Stomach smooth muscle (tissue), 2 donors: ENCODE results near the gene PCDHB7.
"Not testable (repeated sequence)": the region's sequence is repeated elsewhere in the genome, so short reads cannot be mapped to it uniquely, and the experiment has no call there.

Experiments
- H3K27ac ChIP-seq: one replicate; pipeline ENCODE4 v1.7.0; 2013; ENCODE audit warnings: mild to moderate bottlenecking, low read length, inconsistent platforms
- H3K27me3 ChIP-seq, 2 donors: one replicate each; pipeline ENCODE4 v1.7.0; 2013; ENCODE audit warnings: low read length in 2 of 2; ENCODE audit not compliant: insufficient read depth in 2 of 2, control insufficient read depth in 1 of 2
- H3K36me3 ChIP-seq, 2 donors: one replicate each; pipeline ENCODE4 v1.7.0; 2013; ENCODE audit warnings: low read length in 2 of 2; ENCODE audit not compliant: control insufficient read depth in 2 of 2, insufficient read depth in 2 of 2
- H3K4me1 ChIP-seq: one replicate; pipeline ENCODE4 v1.7.0; 2013; ENCODE audit warnings: low read length; ENCODE audit not compliant: control insufficient read depth, insufficient read depth
- H3K4me3 ChIP-seq, 2 donors: one replicate each; pipeline ENCODE4 v1.7.0; 2013; ENCODE audit warnings: low read length in 2 of 2
- H3K9ac ChIP-seq, 2 donors: one replicate each; pipeline ENCODE4 v1.7.0; 2013; ENCODE audit warnings: low read length in 2 of 2, mild to moderate bottlenecking in 1 of 2
- H3K9me3 ChIP-seq, 2 donors: one replicate each; pipeline ENCODE4 v1.7.0; 2013; ENCODE audit warnings: low read length in 2 of 2; ENCODE audit not compliant: control insufficient read depth in 2 of 2
- donor health status: healthy.
- donor health status: Pancreatic carcinoma.

Gene PCDHB7

DNA sequence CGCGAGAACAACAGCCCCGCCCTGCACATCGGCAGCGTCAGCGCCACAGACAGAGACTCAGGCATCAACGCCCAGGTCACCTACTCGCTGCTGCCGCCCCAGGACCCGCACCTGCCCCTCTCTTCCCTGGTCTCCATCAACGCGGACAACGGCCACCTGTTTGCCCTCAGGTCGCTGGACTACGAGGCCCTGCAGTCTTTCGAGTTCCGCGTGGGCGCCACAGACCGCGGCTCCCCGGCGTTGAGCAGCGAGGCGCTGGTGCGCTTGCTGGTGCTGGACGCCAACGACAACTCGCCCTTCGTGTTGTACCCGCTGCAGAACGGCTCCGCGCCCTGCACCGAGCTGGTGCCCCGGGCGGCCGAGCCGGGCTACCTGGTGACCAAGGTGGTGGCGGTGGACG lies 20.8 kb upstream of the PCDHB7 start:
- not testable (repeated sequence) for H3K27ac ChIP-seq, H3K4me1 ChIP-seq, H3K4me3 ChIP-seq, H3K27me3 ChIP-seq, H3K9ac ChIP-seq, H3K36me3 ChIP-seq
- H3K9me3 ChIP-seq = peaks cover 20 to 34% of the 10 kb centered on the region in 2 donors

DNA sequence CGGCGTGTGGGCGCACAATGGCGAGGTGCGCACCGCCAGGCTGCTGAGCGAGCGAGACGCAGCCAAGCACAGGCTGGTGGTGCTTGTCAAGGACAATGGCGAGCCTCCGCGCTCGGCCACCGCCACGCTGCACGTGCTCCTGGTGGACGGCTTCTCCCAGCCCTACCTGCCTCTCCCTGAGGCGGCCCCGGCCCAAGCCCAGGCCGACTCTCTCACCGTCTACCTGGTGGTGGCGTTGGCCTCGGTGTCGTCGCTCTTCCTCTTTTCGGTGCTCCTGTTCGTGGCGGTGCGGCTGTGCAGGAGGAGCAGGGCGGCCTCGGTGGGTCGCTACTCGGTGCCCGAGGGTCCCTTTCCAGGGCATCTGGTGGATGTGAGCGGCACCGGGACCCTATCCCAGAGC lies 20.3 kb upstream of the PCDHB7 start:
- not testable (repeated sequence) for H3K9ac ChIP-seq, H3K27ac ChIP-seq, H3K36me3 ChIP-seq, H3K4me3 ChIP-seq, H3K4me1 ChIP-seq, H3K27me3 ChIP-seq
- peaks cover 23 to 39% of the 10 kb centered on the region in 2 donors for H3K9me3 ChIP-seq

DNA sequence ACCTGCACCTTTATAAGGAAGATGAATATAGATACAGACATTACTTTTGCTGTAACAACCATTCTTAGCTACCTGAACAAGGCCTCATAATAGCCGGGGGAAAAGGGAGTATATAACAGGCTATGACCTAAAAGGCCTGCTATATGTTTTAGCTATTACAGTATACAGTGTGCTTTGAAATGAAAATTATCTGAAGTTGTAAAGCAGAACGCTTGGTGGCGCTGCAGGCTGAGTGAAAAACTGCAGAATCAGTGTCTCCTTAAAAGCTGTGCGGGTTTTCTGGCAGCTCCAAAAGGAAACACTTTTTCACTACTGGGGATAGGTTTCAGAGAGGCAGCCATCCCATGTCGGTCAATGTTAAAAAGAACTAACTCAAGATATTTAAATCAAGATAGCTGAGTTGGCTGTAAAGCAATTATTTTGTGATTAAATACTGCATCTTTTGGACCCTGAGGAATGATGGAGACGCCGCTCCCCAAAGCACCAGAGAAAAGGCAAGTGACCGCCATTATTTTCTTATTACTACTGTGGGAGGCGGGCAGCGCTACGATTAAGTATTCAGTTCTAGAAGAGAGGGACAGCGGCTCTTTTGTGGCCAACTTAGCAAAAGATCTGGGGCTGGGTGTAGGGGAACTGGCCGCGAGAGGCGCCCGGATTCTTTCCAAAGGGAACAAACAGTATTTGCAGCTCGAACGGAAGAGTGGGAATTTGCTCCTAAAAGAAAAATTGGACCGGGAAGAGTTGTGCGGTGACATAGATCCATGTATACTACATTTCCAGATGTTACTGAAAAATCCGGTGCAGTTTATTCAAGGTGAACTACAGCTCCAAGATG lies 16.7 kb upstream of the PCDHB7 start:
- peaks cover 25 to 35% of the 10 kb centered on the region in 2 donors for H3K9me3 ChIP-seq
- peaks cover 2 to 3% of the 10 kb centered on the region in 2 donors for H3K27me3 ChIP-seq
- no peaks in the 10 kb centered on the region for H3K4me1 ChIP-seq
- no peak overlapping the region for H3K27ac ChIP-seq
- no peak overlapping the region for H3K9ac ChIP-seq
- no peak overlapping the region for H3K4me3 ChIP-seq
- H3K36me3 ChIP-seq = no peaks in the 10 kb centered on the region

DNA sequence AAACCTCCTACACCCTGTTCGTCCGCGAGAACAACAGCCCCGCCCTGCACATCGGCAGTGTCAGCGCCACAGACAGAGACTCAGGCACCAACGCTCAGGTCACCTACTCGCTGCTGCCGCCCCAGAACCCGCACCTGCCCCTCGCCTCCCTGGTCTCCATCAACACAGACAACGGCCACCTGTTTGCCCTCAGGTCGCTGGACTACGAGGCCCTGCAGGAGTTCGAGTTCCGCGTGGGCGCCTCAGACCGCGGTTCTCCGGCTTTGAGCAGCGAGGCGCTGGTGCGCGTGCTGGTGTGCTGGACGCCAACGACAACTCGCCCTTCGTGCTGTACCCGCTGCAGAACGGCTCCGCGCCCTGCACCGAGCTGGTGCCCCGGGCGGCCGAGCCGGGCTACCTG lies 15.1 kb upstream of the PCDHB7 start:
- H3K4me1 ChIP-seq, H3K27me3 ChIP-seq, H3K9ac ChIP-seq, H3K4me3 ChIP-seq, H3K27ac ChIP-seq, H3K36me3 ChIP-seq: not testable (repeated sequence)
- H3K9me3 ChIP-seq = peaks cover 22 to 26% of the 10 kb centered on the region in 2 donors

DNA sequence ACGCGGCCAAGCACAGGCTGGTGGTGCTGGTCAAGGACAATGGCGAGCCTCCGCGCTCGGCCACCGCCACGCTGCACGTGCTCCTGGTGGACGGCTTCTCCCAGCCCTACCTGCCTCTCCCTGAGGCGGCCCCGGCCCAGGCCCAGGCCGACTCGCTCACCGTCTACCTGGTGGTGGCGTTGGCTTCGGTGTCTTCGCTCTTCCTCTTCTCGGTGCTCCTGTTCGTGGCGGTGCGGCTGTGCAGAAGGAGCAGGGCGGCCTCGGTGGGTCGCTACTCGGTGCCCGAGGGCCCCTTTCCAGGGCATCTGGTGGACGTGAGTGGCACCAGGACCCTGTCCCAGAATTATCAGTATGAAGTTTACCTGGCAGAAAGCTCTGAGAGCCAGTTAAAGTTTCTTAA lies 14.5 kb upstream of the PCDHB7 start:
- not testable (repeated sequence) for H3K4me3 ChIP-seq, H3K9ac ChIP-seq, H3K4me1 ChIP-seq, H3K27ac ChIP-seq, H3K36me3 ChIP-seq, H3K27me3 ChIP-seq
- peaks cover 23 to 29% of the 10 kb centered on the region in 2 donors for H3K9me3 ChIP-seq

DNA sequence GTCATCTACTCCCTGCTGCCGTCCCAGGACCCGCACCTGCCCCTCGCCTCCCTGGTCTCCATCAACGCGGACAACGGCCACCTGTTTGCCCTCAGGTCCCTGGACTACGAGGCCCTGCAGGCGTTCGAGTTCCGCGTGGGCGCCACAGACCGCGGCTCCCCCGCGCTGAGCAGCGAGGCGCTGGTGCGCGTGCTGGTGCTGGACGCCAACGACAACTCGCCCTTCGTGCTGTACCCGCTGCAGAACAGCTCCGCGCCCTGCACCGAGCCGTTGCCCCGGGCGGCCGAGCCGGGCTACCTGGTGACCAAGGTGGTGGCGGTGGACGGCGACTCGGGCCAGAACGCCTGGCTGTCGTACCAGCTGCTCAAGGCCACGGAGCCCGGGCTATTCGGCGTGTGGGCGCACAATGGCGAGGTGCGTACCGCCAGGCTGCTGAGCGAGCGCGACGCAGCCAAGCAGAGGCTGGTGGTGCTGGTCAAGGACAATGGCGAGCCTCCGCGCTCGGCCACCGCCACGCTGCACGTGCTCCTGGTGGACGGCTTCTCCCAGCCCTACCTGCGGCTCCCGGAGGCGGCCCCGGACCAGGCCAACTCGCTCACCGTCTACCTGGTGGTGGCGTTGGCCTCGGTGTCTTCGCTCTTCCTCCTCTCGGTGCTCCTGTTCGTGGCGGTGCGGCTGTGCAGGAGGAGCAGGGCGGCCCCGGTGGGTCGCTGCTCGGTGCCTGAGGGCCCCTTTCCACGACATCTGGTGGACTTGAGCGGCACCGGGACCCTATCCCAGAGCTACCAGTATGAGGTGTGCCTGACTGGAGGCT lies 2.1 kb downstream of the PCDHB7 start:
- not testable (repeated sequence) for H3K4me3 ChIP-seq, H3K36me3 ChIP-seq, H3K9ac ChIP-seq, H3K4me1 ChIP-seq, H3K27ac ChIP-seq
- peaks cover 31 to 35% of the 10 kb centered on the region in 2 donors for H3K9me3 ChIP-seq
- peaks cover 6 to 12% of the 10 kb centered on the region in 2 donors for H3K27me3 ChIP-seq

DNA sequence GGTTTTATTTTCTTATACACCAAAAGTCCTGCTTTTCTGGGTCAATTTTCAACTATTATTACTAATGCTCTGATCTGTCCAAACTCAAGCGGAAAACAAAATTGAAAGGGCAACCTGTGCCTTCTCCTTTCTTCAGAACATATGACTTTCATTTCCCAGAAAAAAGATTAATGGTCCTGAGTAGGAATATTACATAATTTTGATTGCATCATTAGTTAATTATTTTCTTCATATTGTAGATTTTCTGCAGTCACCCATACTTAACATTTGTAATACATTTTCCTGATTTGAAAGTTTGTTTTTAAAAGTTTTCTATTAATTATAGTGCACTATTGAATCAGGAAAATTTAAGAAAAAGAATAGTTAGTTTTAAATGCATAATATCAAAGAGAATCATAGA lies 3.5 kb downstream of the PCDHB7 start:
- no peak overlapping the region for H3K9ac ChIP-seq
- H3K4me3 ChIP-seq = no peak overlapping the region
- peaks cover 31 to 35% of the 10 kb centered on the region in 2 donors for H3K9me3 ChIP-seq
- no peaks in the 10 kb centered on the region for H3K36me3 ChIP-seq
- peaks cover 6 to 12% of the 10 kb centered on the region in 2 donors for H3K27me3 ChIP-seq
- H3K4me1 ChIP-seq = no peaks in the 10 kb centered on the region
- H3K27ac ChIP-seq = no peak overlapping the region

DNA sequence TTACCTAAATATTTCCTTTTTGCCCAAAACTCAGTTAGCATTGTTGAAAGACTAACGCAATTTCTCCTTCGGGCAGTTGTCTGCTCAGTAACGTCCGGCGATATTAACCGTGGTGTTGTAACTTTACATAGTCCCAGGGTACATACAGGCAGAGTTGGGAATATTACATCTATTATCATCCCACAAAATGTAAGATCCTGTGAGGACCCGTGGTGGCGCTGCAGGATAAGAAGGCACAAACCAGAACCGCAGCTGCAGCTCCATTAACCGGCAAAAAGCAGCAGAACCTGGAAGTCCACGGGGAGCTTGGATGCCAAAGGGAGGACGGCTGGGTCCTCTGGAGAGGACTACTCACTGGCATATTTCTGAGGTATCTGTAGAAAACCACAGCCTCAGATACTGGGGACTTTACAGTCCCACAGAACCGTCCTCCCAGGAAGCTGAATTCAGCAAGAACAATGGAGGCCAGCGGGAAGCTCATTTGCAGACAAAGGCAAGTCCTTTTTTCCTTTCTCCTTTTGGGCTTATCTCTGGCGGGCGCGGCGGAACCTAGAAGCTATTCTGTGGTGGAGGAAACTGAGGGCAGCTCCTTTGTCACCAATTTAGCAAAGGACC lies 5.2 kb downstream of the PCDHB7 start, which contains the start of gene PCDHB8:
TSS of gene PCDHB8 (plus strand) at position 214 of the 615 bp plus-strand sequence. CDS start at position 459, 245 bp downstream.
- Histone ChIP-seq H3K9me3 (peaks cover 32 to 36% of the 10 kb centered on the region in 2 donors), H3K27me3 (peaks cover 6 to 15% of the 10 kb centered on the region in 2 donors)
- not testable (repeated sequence) for H3K36me3 ChIP-seq, H3K27ac ChIP-seq, H3K4me1 ChIP-seq, H3K9ac ChIP-seq, H3K4me3 ChIP-seq

DNA sequence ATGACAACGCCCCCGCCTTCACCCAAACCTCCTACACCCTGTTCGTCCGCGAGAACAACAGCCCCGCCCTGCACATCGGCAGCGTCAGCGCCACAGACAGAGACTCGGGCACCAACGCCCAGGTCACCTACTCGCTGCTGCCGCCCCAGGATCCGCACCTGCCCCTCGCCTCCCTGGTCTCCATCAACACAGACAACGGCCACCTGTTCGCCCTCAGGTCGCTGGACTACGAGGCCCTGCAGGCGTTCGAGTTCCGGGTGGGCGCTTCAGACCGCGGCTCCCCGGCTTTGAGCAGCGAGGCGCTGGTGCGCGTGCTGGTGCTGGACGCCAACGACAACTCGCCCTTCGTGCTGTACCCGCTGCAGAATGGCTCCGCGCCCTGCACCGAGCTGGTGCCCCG lies 6.9 kb downstream of the PCDHB7 start:
- H3K36me3 ChIP-seq, H3K4me1 ChIP-seq, H3K27ac ChIP-seq, H3K9ac ChIP-seq, H3K4me3 ChIP-seq: not testable (repeated sequence)
- Histone ChIP-seq H3K27me3 (peaks cover 6 to 17% of the 10 kb centered on the region in 2 donors), H3K9me3 (peaks cover 30 to 38% of the 10 kb centered on the region in 2 donors)

DNA sequence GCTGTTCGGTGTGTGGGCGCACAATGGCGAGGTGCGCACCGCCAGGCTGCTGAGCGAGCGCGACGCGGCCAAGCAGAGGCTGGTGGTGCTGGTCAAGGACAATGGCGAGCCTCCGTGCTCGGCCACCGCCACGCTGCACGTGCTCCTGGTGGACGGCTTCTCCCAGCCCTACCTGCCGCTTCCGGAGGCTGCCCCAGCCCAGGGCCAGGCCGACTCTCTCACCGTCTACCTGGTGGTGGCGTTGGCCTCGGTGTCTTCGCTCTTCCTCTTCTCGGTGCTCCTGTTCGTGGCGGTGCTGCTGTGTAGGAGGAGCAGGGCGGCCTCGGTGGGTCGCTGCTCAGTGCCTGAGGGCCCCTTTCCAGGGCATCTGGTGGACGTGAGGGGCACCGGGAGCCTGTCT lies 7.4 kb downstream of the PCDHB7 start:
- not testable (repeated sequence) for H3K4me1 ChIP-seq, H3K36me3 ChIP-seq, H3K27ac ChIP-seq, H3K9ac ChIP-seq, H3K4me3 ChIP-seq
- Histone ChIP-seq H3K9me3 (peaks cover 32 to 38% of the 10 kb centered on the region in 2 donors), H3K27me3 (peaks cover 5 to 16% of the 10 kb centered on the region in 2 donors)
